Frontal cortex (tissue), 4 donors: Measurements from ENCODE around the gene GPR161. TPM values are rescaled to one million over a fixed set of nuclear protein-coding genes. Genes with fewer than 3 reads are reported as not detected.

ENCODE experiments used
- DNase-seq, 2 donors: peaks; one replicate each; pipeline ENCODE4 v3.0.0; 2012; ENCODE audit warnings: low spot score in 2 of 2
- FAIRE-seq: peaks from 2 replicates; lab custom pipeline; 2012; peaks lifted over from hg19 to GRCh38; lab: Jason Lieb, UNC
- total RNA-seq: library from RNA; depleted of rRNA; stranded (reverse); fragments of >200 nt; gene quantifications from one replicate; pipeline ENCODE4 v1.2.3, GENCODE V29; 2014
- donor health status: control.
- donor health status: control.
- donor health status: control.

Gene GPR161
- total RNA-seq, 1 donor from 2014 or later, result 76.2 TPM

DNA sequence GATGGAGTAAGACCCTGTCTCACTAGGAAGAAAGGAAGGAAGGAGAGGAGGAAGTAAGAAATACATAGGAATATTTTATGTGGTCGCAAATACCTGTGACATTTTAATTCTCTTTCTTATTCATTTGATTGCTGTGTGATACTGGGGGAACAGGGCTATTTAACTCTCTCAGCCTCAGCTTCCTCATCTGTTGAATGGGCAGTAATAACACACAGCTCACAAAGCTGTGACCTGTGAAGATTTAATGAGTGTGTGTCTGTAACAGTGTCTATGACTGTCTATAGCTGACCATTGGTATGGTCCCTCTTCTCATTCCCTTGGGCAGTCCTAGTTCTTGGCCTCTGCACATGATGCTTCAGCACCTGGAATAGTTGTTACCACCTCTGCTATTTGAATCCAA, 13.6 kb upstream of the GPR161 start:
- FAIRE-seq, result no peak
- no peak for DNase-seq

DNA sequence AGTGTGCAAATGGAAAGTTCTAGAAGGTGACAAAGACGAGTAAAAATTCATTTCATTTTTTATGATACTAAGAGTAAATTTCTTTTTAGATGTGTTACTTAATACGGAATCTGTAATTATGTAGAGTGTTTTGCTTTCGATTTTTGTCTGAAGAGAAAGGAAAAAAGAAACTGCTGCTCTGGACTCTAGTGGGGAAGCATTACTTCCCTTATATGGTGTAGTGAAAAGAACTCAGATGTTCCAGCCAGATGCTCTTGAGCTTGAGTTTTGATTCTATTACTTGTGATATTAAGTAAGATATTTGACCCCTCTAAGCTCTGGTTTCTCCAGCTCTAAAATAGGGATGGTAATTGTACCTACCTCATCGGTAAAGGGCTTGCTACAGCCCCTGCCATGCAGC, 12.2 kb upstream of the GPR161 start:
- DNase-seq (no peak), FAIRE-seq (no peak)

- FAIRE-seq (no peak), DNase-seq (no peak)
Observed at GRCh38 chr1:168146626-168147025, 9.9 kb upstream of the GPR161 start.

DNA sequence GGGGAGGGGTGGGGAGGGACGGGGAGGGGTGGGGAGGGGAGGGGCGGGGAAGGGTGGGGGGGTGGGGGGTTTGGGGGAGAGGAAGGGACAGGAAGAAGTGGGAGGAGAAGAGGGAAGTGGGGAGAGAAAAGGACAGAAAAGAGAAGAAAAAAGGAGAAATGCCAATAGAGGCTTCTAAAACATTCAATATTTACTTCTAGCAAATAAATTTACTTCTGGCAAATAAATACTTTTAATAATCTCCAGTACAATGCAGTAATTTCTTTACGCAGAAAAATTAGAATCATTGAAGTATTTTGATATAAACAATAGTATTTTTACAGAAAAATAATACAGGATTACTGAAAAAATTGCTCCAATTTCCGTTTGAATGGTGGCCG, 9.4 kb upstream of the GPR161 start:
- DNase-seq, result no peak
- FAIRE-seq, result no peak

DNA sequence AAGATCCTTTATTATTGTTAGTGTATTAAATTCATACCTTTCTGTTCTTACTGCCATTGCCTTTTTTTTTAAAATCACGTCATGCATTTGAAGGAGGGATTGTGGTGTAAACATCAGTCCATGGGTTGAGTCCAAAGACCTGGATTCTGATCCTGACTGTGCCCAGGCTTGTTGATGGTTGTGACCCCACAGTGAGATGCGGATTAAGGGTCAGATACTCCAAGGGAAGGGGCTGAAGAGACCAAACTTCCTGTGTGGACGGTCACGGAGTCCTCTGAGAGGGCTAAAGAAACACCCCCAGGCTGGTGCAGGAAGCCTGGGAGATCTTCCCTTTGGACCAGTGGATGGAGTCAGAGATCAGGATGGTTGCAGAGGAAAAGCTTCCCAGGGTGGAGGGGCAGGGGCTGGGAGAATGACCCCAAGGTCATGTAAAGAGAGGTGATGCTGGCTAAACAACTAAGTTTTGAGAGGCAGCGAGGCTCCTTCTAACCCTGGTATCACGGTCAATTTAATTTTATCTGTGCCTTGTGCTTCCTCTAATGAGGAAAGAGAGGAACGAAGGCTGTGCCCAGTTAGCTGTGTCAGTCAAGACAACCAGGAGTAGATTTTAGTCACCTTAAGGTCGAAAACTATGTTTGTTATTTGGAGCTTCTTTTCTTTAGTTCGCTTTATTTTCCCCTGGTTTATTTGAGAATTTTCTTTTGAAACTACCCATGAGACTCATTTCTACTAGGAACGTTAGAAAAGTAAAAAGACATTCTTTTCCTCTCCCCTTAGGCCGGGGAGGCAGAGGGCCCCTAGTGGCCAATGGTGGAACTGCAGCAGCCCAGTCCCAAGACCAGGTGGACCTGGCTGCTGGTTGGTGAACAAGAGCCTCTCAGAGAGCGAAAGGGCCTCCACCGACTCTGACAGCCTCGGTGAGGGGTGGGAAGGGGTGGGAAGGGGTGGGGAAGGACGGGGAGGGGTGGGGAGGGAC, 8.7 kb upstream of the GPR161 start:
- DNase-seq (peak; percentile 61 to 80), FAIRE-seq (no peak)

- no peak for FAIRE-seq
- DNase-seq, result no peak
Observed at GRCh38 chr1:168141871-168142385, 5.2 kb upstream of the GPR161 start.

- FAIRE-seq (no peak), DNase-seq (no peak)
Observed at GRCh38 chr1:168139070-168139469, 2.3 kb upstream of the GPR161 start.

DNA sequence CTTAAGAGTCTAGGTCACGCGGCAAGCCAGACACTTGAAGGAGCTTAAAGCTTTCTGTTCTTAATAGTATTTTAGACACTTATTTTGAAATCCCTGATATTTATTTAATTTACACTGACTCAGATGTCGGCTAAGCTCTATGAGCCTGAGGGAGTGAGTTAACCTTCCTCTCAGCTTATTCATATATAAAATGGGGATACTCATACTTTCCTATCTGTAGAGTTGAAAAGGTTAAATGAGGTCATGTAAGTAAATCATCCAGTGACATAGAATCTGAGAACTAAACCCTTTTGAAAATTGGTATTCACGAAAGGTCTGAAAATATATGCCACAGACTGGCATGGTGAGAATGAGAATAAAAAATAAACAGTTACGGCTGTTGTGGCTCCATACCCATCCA, 1.4 kb upstream of the GPR161 start:
- FAIRE-seq (no peak), DNase-seq (no peak)

DNA sequence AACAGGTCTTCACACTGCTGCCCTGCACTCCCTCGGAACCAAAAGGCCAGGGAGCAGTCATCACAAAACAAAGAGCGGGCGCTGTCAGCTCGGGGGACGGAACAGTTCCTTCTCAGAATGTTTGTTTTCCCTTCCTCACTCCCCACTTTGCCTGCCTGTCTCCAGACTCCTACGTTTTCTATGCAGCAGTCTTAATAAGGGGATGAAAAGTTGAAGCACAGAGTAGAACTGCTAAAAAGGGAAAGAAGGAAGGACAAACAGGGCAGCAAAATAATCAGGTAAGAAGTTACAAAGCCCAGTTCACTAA, 738 bp upstream of the GPR161 start:
- DNase-seq (no peak), FAIRE-seq (no peak)

- FAIRE-seq, result no peak
- DNase-seq, result no peak
Observed at GRCh38 chr1:168135921-168136708, 615 bp downstream of the GPR161 start.

- DNase-seq, result no peak
- no peak for FAIRE-seq
Observed at GRCh38 chr1:168135116-168135920, 1.4 kb downstream of the GPR161 start.

GRCh38 chr1:168134642-168135041, 2.1 kb downstream of the GPR161 start:
- FAIRE-seq, result no peak
- no peak for DNase-seq

- DNase-seq (no peak), FAIRE-seq (no peak)
Observed at GRCh38 chr1:168134132-168134531, 2.6 kb downstream of the GPR161 start.

DNA sequence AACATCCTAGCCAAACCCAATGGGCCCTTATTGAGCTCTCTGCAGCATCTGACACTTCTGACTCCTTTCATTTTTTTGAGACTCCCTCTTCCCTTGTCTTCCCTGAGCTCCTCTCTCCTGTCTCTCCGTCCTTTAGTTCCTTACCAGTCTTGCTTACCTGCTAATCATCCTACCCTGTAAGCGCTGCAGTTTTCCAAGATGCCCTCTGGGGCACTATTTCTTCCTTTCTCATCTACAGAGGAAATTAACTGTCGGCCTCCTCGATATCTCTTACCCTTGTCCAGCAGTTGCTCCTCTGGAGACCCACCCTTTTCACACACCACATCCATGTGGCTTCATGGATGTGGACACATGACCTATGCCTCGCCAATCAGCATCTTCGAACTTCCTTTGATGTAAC, 6.8 kb downstream of the GPR161 start:
- no peak for DNase-seq
- FAIRE-seq, result no peak

- no peak for DNase-seq
- FAIRE-seq, result no peak
Observed at GRCh38 chr1:168127503-168127902, 9.2 kb downstream of the GPR161 start.

DNA sequence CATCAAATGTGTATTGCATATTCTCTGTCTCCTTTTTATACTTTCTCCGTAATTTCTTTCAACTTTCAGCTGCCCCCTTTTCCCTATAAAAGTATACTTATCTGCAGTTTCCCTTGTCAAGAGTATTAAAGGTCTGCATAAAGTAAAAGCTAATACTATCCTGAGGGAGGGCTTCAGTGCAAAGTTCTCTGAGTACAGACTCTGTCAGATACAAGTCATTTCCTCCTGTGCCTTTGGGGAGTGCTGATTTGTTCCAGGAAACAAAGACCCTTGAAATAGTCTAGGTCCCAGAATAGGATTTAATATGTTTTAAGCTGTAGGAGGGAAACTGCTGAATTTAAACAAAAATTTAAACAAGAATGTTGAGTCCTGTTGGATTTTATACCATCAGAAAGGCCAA, 11.7 kb downstream of the GPR161 start:
- FAIRE-seq (no peak), DNase-seq (no peak)

- FAIRE-seq, result no peak
- peak in 1 of 2 donors; percentile 52 for DNase-seq
Observed at GRCh38 chr1:168121401-168122011, 15.2 kb downstream of the GPR161 start.

DNA sequence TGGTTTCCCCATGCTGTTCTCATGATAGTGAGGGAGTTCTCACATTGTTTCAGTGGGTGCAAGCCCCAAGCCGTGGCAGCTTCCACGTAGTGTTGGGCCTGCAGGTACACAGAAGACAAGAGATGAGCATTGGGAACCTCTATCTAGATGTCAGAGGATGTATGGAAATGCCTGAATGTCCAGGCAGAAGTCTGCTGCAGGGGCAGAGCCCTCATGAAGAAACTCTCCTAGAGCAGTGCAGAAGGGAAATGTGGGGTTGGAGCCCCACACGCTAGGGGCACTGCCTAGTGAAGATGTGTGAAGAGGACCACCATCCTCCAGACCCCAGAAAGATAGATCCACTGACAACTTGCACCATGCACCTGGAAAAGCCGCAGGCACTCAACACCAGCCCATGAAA, 17.0 kb downstream of the GPR161 start:
- FAIRE-seq, result no peak
- no peak for DNase-seq

DNA sequence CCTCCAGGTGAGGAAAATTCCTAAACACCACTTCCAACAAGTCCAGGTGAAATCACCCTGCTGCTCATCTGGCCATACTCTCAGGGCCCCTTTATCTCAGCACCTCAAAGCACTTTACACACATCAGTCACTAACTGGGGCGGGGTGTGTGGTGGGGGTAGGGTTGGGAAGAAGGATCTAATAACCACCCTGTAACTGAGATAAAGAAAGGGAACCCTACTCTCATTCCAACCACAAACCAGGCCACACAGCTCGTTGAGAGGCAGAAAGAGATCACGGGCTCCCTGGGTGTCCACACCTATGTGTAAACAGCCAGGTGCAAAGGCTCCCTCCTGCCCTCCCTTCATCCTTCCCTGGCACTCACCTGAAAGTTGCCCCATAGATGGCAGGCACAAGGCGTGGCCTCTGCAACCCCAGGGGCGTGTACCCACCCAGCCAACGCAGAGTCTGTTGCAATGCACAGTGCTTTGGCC, 20.4 kb downstream of the GPR161 start:
- no peak for DNase-seq
- no peak for FAIRE-seq

- no peak for DNase-seq
- no peak for FAIRE-seq
Observed at GRCh38 chr1:168114845-168115244, 21.9 kb downstream of the GPR161 start.
